GM19240 (cell line): Measurements from ENCODE around the gene KCNE3.
"Not testable (repeated sequence)": the region's sequence is repeated elsewhere in the genome, so short reads cannot be mapped to it uniquely, and the experiment has no call there.

Experiments used
- DNase-seq: peaks from one replicate; pipeline ENCODE4 v3.0.0; 2011; ENCODE audit warnings: low spot score; ENCODE audit not compliant: insufficient read length

KCNE3 gene

DNA sequence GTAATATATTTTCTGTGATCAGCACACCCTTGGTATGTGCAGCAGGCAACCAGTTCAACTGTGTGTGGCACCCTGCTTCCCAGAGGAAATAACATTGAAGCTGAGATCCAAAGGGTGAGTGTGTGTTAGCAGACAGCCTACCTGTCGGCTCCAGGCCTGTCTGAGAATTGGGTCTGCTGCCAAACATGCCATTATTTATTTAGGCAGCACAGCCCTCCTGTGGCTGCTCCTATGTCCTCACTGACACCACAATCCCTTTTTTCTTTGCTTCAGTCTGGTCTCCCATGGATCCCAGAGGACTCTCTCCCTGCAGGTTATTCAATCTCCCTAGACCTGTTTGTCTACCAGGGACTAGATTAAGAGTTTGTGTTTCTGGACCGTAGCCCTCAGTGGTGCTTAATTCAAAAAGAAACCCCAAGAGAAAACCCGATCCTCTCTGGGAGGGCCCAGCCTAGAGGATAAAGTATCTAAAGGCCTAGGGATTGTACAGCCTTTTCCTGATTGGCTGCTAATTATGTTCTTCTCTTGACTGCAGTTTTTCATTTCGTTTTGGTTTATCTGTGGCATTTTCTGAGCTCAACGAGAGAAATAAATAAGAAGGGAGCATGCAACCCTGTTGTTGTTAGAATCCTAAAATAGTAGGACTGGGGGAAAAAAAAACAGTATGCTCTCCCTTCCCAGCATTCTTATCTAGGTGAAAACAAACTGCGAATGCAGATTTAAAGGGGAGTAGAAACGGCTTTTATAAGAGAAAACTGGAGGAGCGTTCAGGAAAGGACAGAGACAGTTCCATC lies 24.1 kb downstream of the KCNE3 start:
- no peak for DNase-seq

DNA sequence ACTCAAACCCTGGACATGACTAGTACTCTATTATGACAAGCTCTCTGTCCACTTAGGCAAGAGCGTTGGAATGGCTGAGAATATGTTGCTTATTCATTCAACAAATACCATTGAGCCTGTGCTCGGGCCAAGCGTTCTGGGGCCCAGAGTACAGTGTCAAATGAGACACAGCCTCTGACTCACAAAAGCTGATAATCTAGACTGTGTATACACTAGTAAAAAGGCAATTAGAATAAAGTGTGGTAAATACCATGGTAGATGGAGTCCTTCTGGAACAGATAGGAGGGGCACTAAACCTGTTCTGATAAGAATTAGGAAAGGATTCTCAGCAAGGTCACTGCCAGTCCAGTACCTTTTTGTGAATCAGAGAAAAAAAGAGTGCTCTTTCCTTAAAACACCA lies 24.7 kb downstream of the KCNE3 start:
- DNase-seq: no peak

DNA sequence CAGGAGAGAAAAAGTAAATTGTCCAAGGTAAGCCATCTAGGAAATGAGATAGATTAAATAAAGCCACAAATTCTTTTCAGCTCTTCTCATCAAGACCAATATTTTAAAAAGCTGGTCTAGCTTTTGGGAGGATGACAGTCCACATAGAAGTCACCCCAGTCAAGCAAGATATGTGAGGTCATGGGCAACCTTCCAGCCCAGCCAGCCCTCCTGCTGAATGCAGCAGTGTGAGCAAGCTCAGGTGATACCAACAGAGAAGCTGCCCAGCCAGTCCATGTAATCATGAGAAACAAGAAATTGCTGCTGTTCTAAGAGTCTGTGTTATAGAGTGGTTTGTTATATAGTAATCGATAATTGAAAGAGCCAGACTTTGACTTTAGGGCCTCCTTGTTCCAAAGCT lies 28.7 kb downstream of the KCNE3 start:
- DNase-seq: no peak

DNA sequence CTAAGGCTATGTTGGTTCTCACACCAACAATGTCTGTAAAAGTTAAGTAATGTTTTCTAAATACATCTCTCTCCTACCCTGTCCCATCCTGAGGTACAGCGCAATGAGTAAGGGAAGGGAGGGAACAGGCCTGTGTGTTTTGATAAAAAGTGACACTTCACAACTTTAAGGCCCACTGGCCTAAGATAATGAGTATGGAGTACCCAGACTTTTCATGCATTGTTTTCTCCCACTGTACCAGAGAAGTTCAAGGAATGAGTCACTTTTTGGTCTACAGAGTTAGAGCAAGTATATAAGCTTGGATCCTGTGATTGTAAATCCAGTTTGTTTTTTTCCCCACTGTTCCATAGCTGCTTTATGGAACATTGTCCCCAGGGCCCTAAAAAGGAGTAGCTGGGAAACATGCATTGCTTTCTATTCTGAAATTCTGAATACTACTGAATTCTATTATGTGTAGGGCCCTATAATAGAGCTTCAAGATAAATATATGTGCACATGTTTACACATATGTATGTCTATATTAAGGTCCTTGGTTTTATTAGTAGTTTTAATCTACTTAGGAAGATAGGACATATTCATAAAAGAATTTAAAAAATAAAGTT lies 29.8 kb downstream of the KCNE3 start:
- no peak for DNase-seq

DNA sequence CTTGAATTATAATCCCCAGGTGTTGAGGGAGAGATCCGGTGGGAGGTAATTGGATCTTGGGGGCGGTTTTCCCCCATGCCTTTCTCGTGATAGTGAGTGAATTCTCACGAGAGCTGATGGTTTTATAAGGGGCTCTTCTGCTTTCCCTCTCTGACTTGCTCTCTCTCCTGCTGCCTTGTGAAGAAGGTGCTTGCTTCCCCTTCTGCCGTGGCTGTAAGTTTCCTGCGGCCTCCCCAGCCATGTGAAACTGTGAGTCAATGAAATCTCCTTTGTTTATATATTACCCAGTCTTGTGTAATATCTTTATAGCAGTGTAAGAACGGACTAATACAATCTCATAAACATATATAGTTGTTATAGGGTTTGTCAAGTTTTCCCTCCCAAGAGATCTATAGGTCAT lies 32.8 kb downstream of the KCNE3 start:
- DNase-seq: no peak

DNA sequence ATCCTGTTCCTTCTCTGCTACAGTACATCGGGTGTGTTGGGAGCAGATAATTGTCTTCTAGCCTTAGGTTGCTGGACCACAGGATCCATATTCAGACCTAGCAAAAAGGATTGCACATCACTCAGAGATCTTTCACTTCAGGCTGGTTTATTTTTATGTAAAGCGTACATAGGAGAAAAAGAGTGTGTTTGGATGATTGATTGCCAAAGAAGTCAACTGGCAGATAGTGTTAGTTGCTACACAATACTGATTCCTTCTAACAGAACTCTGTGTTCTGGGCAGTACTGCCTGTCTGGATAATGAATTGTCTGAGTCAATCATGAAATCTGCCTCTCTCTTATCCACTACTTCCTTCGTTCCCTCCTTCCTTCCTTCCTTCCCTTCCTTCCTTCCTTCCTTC lies 38.1 kb downstream of the KCNE3 start:
- no peak for DNase-seq

DNA sequence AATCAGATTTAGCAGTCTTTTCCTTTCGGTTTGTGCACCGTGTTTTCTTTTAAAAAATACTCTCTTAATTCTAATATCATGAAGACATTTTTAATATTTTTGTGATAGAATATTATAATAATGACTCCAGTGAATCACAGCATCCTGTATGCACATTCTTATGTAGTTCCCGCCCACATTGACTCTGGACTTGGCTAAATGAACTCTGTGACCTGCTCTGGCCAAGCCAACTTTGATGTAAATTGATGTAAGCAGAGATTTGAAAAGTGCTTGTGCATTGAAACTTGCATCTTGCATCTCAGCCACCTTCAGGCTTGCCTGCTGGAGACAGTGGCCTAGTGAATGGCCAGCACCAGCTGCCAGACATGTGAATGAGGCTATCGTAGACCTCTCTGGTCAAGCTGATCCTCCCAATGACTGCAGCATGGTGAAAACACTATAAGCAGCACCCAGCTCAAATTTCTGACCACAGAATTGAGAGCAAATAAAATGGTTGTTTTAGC lies 39.9 kb downstream of the KCNE3 start:
- no peak for DNase-seq

DNA sequence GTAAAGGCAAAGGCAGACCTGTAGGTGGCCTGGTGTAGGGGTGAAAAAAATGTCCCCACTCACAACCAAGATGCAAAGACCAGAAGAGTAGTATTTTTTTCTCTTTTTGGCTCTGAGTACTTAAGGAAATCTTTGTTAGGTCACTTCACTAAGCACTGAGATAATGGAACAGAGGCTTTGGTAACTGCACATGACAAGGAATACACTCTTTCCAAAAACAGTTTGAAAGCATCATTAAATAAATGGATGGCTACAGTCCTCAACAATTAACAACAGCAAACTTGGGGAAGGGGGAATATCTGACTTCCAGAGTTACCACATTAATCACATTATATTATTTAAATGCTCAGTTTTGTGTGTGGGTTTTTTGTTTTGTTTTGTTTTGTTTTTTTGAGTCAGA lies 42.2 kb downstream of the KCNE3 start:
- no peak for DNase-seq

DNA sequence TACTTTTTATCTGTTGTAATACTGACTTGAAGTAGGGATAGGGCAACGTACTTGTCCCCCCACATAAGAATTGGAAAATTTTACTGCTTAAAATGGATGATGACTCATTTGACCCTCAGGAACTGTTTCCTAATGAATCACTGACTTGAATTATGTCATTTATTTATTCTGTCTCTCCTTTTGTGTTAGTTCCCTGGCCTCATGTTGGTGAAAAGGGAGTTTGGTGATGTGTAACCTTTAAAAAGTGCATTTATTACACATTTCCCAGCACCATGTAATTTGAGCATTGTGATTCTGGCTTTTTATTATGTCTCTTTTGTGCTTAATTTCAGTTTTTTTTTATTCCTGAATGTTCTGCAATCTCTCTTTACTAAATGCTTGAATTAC lies 48.8 kb downstream of the KCNE3 start:
- no peak for DNase-seq

DNA sequence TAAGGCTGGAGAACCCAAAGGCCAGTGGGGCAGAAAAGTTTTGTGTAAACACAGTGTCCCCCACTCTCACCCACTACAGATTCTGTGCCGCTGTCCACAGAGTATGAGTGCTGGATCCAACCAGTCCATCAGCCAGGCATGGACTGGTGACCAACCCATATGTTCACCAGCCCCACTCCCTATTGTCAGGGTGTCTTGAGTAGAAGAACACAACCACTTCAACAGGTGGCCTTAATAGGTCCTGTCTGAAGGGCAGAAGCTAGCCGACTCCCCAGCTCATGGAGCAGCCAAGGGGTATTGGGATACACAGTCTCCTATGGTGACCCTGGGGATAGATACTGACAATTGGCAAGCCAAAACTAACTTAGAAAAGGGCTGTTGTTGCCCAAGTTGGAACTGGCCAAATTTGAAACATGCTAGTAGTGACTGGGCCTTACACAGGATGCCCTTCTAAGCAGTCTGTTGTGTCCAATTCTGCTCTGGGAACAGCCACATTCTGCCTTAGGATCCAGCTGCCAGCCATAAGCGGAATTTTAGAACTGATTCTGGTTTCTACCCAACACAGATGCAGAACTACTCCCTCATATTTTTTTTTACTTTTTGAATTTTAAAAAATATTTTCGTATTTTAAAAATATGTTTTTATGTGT lies 49.4 kb downstream of the KCNE3 start:
- no peak for DNase-seq

DNA sequence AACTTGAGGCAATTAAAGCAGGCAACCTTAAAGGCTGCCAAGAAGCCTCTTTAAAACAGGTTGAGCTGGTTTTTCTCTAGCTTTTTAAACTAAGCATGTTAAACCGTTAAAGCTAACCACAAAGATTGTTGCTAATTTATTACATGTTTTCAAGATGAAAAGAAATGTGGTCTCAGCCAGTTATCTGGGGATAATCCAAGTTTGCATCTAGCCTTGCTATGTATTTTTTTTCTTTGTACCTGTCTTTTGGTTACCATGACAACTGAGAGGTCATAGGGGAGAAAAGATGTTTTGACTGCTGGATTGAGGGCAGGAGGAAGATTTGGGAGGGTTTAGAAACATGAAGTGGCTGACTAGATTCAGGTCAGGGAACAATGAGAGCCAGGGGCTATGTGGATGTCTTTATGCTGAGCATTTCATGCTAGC lies 50.0 kb downstream of the KCNE3 start:
- no peak for DNase-seq

DNA sequence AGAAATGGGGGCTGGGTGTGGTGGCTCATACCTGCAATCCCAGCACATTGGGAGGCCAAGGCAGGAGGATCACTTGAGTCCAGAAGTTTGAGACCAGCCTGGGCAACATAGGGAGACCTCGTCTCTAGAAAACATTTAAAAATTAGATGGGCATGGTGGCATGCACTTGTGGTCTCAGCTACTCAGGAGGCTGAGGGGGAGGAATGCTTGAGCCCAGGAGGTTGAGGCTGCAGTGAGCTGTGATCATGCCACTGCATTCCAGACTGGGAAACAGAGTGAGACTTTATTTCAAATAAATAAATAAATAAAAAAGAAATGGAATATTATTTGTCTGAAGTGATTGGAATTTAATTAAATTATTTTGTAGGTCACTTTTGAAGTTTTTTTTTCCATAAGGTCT lies 50.4 kb downstream of the KCNE3 start:
- DNase-seq: not testable (repeated sequence)

DNA sequence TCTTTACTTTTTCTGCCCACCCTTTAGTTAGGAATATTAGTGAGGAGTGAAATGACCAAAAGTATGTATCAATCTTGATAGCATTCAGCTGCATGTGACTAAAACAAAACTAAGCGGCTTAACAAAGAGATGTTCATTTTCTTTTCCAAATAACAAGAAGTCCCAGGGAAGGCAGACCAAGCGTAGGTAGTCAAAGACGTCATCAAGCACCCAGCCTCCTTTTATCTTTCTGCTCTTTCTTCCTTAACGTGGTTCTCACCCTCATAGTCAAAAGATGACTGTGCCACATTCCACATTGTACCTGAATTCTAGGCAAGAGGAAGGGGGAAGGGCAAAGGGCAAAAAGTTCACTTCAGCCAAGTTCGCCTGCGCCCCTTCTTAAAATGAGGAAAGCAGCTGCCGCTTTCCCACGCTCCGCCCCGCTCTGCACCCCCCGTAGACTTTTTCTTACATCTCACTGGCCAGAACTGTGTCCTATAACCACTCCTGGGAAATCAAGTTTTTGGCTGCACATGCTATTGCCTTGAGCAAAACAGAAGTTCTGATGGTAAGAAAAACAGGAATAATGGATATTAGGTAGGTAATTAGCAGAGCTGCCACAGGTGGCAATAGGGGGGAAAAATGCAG lies 54.5 kb downstream of the KCNE3 start:
- DNase-seq: no peak

DNA sequence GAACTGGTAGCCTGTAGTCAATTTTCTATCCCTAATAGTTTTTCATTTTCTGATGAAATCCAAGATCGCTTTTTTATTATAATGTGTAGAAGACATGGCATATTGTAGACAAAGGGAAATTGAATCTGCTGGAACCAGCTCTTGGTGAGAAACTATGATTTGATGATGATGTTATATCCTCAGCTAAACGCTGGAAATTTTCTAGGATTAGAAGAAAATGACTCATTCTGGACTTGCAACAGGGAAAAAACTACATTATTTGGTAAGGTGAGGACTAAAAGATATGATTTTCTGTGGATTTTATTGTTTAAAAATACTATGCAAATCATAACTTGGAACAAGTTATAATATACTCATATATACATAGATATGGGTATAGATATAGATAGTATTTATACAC lies 55.0 kb downstream of the KCNE3 start:
- DNase-seq: no peak

DNA sequence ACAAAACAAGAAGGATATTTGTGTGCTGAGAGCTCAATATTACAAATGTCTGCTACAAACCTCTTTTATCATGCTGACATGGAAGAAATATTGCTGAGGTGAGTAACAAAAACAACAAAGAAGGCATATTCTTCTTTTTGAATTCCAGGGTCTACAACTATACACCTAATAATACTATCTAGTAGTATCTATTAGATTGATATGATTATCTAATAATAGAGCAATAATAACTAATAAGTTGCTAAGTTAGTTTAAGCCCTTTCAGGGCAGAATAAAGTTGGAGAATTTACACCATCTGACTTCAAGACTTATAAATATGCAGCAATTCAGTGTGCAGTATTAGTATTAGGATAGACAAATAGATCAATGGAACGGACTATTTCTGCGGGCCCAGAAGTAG lies 57.7 kb downstream of the KCNE3 start:
- DNase-seq: no peak
